Mammary epithelial cell (primary cell): ENCODE measurements around the gene UBXN1.

Experiments
- CTCF ChIP-seq, 2 donors: IDR thresholded peaks in 1 of 2; conservative IDR thresholded peaks in 1 of 2; 2 replicates each; pipeline ENCODE4 v1.5.1; 2011 to 2012; ENCODE audit warnings: inconsistent platforms in 2 of 2, low read length in 2 of 2, mild to moderate bottlenecking in 2 of 2, control low read depth in 1 of 2, low read depth in 1 of 2; ENCODE audit not compliant: insufficient read depth in 1 of 2; ENCODE audit errors: extremely low read depth in 1 of 2
- EZH2 ChIP-seq: IDR thresholded peaks from 2 replicates; pipeline ENCODE4 v1.6.1; 2012; ENCODE audit warnings: low read length, inconsistent platforms, borderline replicate concordance

DNA sequence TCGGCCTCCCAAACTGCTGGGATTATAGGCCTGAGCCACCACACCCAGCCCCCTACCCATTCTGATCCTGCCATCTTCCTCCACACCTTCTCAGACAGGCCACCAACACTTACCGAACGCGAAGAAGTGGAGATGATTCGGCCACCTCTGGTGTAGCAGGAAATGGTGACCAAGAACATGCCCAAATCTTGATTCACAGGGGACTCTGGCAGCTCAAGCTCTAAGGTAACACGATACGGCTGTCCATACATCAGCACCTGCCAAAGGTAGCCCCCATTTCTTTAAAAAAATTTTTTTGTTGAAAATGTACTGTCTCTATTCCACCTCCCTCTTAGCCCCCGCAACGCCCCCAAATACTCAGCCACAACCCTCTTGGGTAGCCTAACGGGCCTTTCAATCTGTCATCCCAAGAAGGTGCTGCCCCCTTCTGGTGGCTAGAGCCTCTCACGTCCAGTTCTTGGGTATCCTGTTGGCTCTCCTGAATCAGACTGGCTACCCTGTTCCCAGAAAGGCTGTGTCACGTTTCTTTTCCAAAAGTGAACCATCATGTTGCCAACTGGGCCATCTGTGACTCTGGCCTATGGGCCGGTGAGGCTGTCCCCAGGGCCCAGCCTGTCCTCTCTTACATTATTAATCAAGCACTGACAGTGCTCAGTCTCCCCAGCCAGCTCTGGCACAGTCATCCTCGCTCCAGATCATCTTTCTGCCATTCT is 15.7 kb upstream of the UBXN1 start:
- peak; percentile 79 to 87 for TF ChIP-seq CTCF (conservative IDR thresholded peaks at IDR 0.05 in 1 of 2, IDR thresholded peaks at IDR 0.05 in 1 of 2; ENCODE audit: extremely low read depth in 1 of 2, insufficient read depth in 1 of 2, low read depth in 1 of 2, low read length in 2 of 2)
- no peak for TF ChIP-seq EZH2
